CD4-positive, alpha-beta memory T cell (primary cell): ENCODE results near the gene ERAP2. TPM values are rescaled to one million over a fixed set of nuclear protein-coding genes. Genes with fewer than 3 reads are reported as not detected.

Experiments used
- CTCF ChIA-PET: fragments of 350-600 bp; sonication (Branson Sonifier 250); formaldehyde crosslinking; loops from one replicate; lab custom pipeline; 2021; ENCODE audit warnings: inconsistent platforms; ENCODE audit not compliant: partially characterized antibody; lab: Charles Lee
- POLR2A ChIA-PET: fragments of 350-600 bp; sonication (Branson Sonifier 250); formaldehyde crosslinking; loops from one replicate; lab custom pipeline; 2021; ENCODE audit not compliant: partially characterized antibody; lab: Charles Lee
- DNase-seq, 5 donors: peaks; one replicate each; pipeline versions ENCODE4 v3.0.0 to v3.0.0-alpha.2; 2020 to 2022; ENCODE audit warnings: mixed read lengths in 1 of 5
- H3K27ac ChIP-seq: one replicate; pipeline ENCODE4 v1.7.0; 2013; ENCODE audit warnings: low read depth, low read length
- H3K27me3 ChIP-seq: 2 replicates; pipeline ENCODE4 v1.7.0; 2013; ENCODE audit warnings: mild to moderate bottlenecking, low read length, moderate library complexity; ENCODE audit not compliant: insufficient read depth
- H3K36me3 ChIP-seq: 2 replicates; pipeline ENCODE4 v1.7.0; 2013; ENCODE audit warnings: mild to moderate bottlenecking, low read length, moderate library complexity; ENCODE audit not compliant: insufficient read depth
- H3K4me1 ChIP-seq: 2 replicates; pipeline ENCODE4 v1.7.0; 2013; ENCODE audit warnings: mild to moderate bottlenecking, low read length, moderate library complexity; ENCODE audit not compliant: insufficient read depth
- H3K4me3 ChIP-seq, 2 donors: one replicate each; pipeline ENCODE4 v1.7.0; 2013; ENCODE audit warnings: low read length in 2 of 2, mild to moderate bottlenecking in 1 of 2
- H3K9me3 ChIP-seq, 2 donors: one replicate each; pipeline ENCODE4 v1.7.0; 2013; ENCODE audit warnings: low read length in 2 of 2, control low read depth in 1 of 2; ENCODE audit not compliant: control insufficient read depth in 1 of 2
- H3K27ac Mint-ChIP-seq, 7 donors: one replicate each; pipeline ENCODE4 v1.8.0; 2020 to 2021; ENCODE audit warnings: mixed read lengths in 7 of 7, mild to moderate bottlenecking in 6 of 7, inconsistent platforms in 3 of 7, moderate library complexity in 3 of 7
- H3K27me3 Mint-ChIP-seq, 2 donors: one replicate each; pipeline ENCODE4 v1.8.0; 2020 to 2021; ENCODE audit warnings: mixed read lengths in 2 of 2
- H3K36me3 Mint-ChIP-seq, 2 donors: one replicate each; pipeline ENCODE4 v1.8.0; 2020 to 2021; ENCODE audit warnings: mixed read lengths in 2 of 2, inconsistent platforms in 1 of 2, mild to moderate bottlenecking in 1 of 2
- H3K4me1 Mint-ChIP-seq, 4 donors: one replicate each; pipeline ENCODE4 v1.8.0; 2020 to 2021; ENCODE audit warnings: mixed read lengths in 4 of 4, mild to moderate bottlenecking in 1 of 4
- H3K4me3 Mint-ChIP-seq, 8 donors: one replicate each; pipeline ENCODE4 v1.8.0; 2020 to 2021; ENCODE audit warnings: mixed read lengths in 8 of 8, mild to moderate bottlenecking in 7 of 8, moderate library complexity in 6 of 8, inconsistent platforms in 3 of 8
- H3K9me3 Mint-ChIP-seq, 8 donors: one replicate each; pipeline ENCODE4 v1.8.0; 2020 to 2021; ENCODE audit warnings: mixed read lengths in 8 of 8, mild to moderate bottlenecking in 5 of 8, inconsistent platforms in 3 of 8, moderate library complexity in 1 of 8
- intact Hi-C: fragments of 100-400 bp; cut with micrococcal nuclease; formaldehyde crosslinking; loops from one replicate; pipeline ENCODE4 v1.15.1; 2023
- polyA plus RNA-seq, 2 donors: library from polyadenylated mRNA; unstranded; fragments of 300-500 nt; fragmentation: Illumina TruSeq; gene quantifications; one replicate each; pipeline ENCODE4 v1.2.3, GENCODE V29; 2021
- total RNA-seq, 2 experiments: library from RNA; stranded (reverse); gene quantifications; one replicate each; pipeline ENCODE4 v1.2.3, GENCODE V29; 2021

The ERAP2 gene
- total and polyA plus RNA-seq, 4 experiments from 2014 or later = 4.7 to 112 (median 109) TPM

- Histone ChIP-seq H3K27ac (no peak overlapping the region), H3K4me1 (peaks cover 9% of the 10 kb centered on the region), H3K36me3 (peaks cover 12% of the 10 kb centered on the region), H3K9me3 (no peaks in the 10 kb centered on the region), H3K27me3 (no peaks in the 10 kb centered on the region), H3K4me3 (no peak overlapping the region)
- H3K27me3 Mint-ChIP-seq = no peaks in the 10 kb centered on the region
- no peak overlapping the region for H3K4me3 Mint-ChIP-seq
- H3K4me1 Mint-ChIP-seq = peaks cover 8 to 22% (median 10%) of the 10 kb centered on the region in 4 donors
- intact Hi-C loops = loop anchor here (2.0 kb wide), 1 partner anchor 17 kb away; no protein-coding TSS in a partner anchor
- ChIA-PET POLR2A (no interaction called here), CTCF (no interaction called here)
- no peaks in the 10 kb centered on the region for H3K9me3 Mint-ChIP-seq
- H3K27ac Mint-ChIP-seq = peak overlapping the region in 1 of 7 donors; percentile 83
- peaks cover 31 to 55% of the 10 kb centered on the region in 2 donors for H3K36me3 Mint-ChIP-seq
- no peak for DNase-seq
Observed at GRCh38 chr5:96919754-96920197, 43.5 kb downstream of the ERAP2 start.

GRCh38 chr5:96920744-96921355 lies 44.5 kb downstream of the ERAP2 start:
- peaks cover 12% of the 10 kb centered on the region for H3K36me3 ChIP-seq
- no peak overlapping the region for H3K4me3 ChIP-seq
- H3K27me3 Mint-ChIP-seq = no peaks in the 10 kb centered on the region
- peak overlapping the region in 1 of 8 donors; percentile 25 for H3K4me3 Mint-ChIP-seq
- no peak for DNase-seq
- peak overlapping the region in 6 of 7 donors; percentile 38 to 89 (median 82) for H3K27ac Mint-ChIP-seq
- POLR2A ChIA-PET = no interaction called here
- intact Hi-C loops = no loop called here
- peaks cover 31 to 54% of the 10 kb centered on the region in 2 donors for H3K36me3 Mint-ChIP-seq
- H3K9me3 Mint-ChIP-seq = no peaks in the 10 kb centered on the region
- CTCF ChIA-PET = no interaction called here
- no peaks in the 10 kb centered on the region for H3K27me3 ChIP-seq
- peaks cover 12 to 22% (median 13%) of the 10 kb centered on the region in 4 donors for H3K4me1 Mint-ChIP-seq
- H3K4me1 ChIP-seq = peaks cover 9% of the 10 kb centered on the region
- H3K9me3 ChIP-seq = no peaks in the 10 kb centered on the region
- H3K27ac ChIP-seq = no peak overlapping the region

DNA sequence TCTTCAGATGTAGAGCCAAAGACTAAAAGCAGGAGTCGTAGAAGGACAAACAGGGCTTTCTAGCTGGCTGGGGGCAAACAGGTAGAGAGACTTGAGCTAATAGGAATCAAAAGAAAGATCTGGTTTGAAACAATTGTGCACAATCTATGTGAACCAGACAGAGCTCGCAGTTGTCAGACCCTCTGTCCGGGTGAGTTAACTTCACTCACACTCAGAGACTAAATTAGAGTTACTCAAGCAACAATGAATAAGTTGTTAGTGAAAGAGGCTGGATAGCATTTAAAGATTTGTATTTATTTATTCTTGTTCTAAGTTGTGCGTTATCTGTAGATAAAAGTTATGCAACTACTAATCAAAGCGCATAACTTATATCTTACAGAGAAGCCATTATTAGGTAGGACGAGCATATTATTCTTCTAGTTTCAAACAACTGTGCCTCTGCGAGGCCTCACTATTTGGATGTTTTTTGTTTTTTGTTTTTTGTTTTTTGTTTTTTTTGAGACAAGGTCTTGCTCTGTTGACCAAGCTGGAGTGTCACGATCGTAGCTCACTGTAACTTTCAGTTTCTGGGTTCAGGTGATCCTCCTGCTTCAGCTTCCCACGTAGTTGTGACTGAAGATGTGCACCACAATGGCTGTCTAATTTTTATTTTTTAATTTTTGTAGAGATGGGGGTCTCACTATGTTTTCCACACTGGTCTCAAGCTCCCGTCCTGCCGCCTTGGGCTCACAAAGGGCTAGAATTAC lies 46.4 kb downstream of the ERAP2 start:
- POLR2A ChIA-PET = interaction anchor here (2.6 kb wide), 1 partner anchor 14 kb away, joined by 13 read pairs; the partner anchor contains the start of gene LNPEP
- intact Hi-C loops = no loop called here

DNA sequence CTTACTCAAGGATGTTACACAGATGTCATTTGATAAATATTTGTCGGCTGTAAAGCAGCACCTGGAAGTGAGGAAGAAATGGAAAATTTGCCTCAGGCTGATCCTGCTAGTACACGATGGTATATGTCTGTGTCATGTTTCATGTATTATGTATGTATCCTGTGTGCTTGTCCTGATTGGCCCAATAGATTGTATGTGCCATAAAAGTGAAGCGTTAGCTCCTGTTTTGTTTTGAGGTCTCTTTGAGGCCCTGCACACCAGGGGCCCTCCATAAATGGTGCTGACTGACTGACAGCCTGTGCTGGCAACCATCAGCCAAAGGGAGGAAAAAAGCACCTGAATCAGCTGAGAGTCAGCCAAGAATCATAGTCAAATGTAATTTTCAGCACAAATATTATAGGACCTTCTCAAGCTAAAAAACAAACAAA lies 47.7 kb downstream of the ERAP2 start:
- peaks cover 15 to 34% of the 10 kb centered on the region in 2 donors for H3K36me3 Mint-ChIP-seq
- H3K4me3 Mint-ChIP-seq = peak overlapping the region in 3 of 8 donors; percentile 5 to 40 (median 40)
- Histone ChIP-seq H3K27ac (peak overlapping the region; percentile 2), H3K4me3 (no peak overlapping the region), H3K27me3 (no peaks in the 10 kb centered on the region), H3K4me1 (peaks cover 9% of the 10 kb centered on the region), H3K9me3 (no peaks in the 10 kb centered on the region), H3K36me3 (no peaks in the 10 kb centered on the region)
- ChIA-PET POLR2A (interaction anchor here (0.8 to 2.6 kb wide), 5 partner anchors 10 to 39 kb away, joined by 3 to 13 read pairs (median 4); partner anchors contain the start of gene LNPEP), CTCF (interaction anchor here (0.7 to 1.6 kb wide), 7 partner anchors 9 to 278 kb away, joined by 3 to 13 read pairs (median 4); no protein-coding TSS in a partner anchor)
- peak overlapping the region; percentile 51 to 90 (median 86) for H3K27ac Mint-ChIP-seq
- H3K9me3 Mint-ChIP-seq = no peaks in the 10 kb centered on the region
- intact Hi-C loops = loop anchor here (1.0 kb wide), 1 partner anchor 10 kb away; no protein-coding TSS in a partner anchor
- peaks cover 13 to 28% (median 20%) of the 10 kb centered on the region in 4 donors for H3K4me1 Mint-ChIP-seq
- no peaks in the 10 kb centered on the region for H3K27me3 Mint-ChIP-seq
- DNase-seq = peak in 1 of 5 donors; percentile 13

More for the DNA sequence above, 46.4 kb downstream of the ERAP2 start:
- Mint-ChIP-seq H3K9me3 (no peaks in the 10 kb centered on the region), H3K27me3 (no peaks in the 10 kb centered on the region), H3K36me3 (peaks cover 21 to 45% of the 10 kb centered on the region in 2 donors), H3K27ac (peak overlapping the region in 5 of 7 donors; percentile 21 to 83 (median 68)), H3K4me3 (peak overlapping the region in 4 of 8 donors; percentile 18 to 46 (median 38)), H3K4me1 (peaks cover 12 to 22% (median 16%) of the 10 kb centered on the region in 4 donors)
- Histone ChIP-seq H3K36me3 (peaks cover 7% of the 10 kb centered on the region), H3K4me3 (no peak overlapping the region), H3K27me3 (no peaks in the 10 kb centered on the region), H3K27ac (no peak overlapping the region), H3K4me1 (peaks cover 9% of the 10 kb centered on the region), H3K9me3 (no peaks in the 10 kb centered on the region)
- DNase-seq = no peak
- CTCF ChIA-PET = interaction anchor here (0.9 to 1.6 kb wide), 4 partner anchors 23 to 54 kb away, joined by 3 to 4 read pairs (median 3); no protein-coding TSS in a partner anchor

- Mint-ChIP-seq H3K27me3 (no peaks in the 10 kb centered on the region), H3K4me1 (peaks cover 23 to 44% (median 32%) of the 10 kb centered on the region in 4 donors), H3K9me3 (no peaks in the 10 kb centered on the region), H3K4me3 (no peak overlapping the region), H3K36me3 (peaks cover 7 to 25% of the 10 kb centered on the region in 2 donors), H3K27ac (peak overlapping the region in 4 of 7 donors; percentile 4 to 68 (median 44))
- CTCF ChIA-PET = interaction anchor here (2.2 kb wide), 1 partner anchor 57 kb away, joined by 9 read pairs; no protein-coding TSS in a partner anchor
- Histone ChIP-seq H3K9me3 (no peaks in the 10 kb centered on the region), H3K4me3 (no peak overlapping the region), H3K36me3 (no peaks in the 10 kb centered on the region), H3K27me3 (no peaks in the 10 kb centered on the region), H3K4me1 (peaks cover 24% of the 10 kb centered on the region), H3K27ac (no peak overlapping the region)
- intact Hi-C loops = no loop called here
- no peak for DNase-seq
- POLR2A ChIA-PET = interaction anchor here (1.1 kb wide), 1 partner anchor 10 kb away, joined by 6 read pairs; the partner anchor contains the start of gene LNPEP
Observed at GRCh38 chr5:96926276-96926675, 50.0 kb downstream of the ERAP2 start.

DNA sequence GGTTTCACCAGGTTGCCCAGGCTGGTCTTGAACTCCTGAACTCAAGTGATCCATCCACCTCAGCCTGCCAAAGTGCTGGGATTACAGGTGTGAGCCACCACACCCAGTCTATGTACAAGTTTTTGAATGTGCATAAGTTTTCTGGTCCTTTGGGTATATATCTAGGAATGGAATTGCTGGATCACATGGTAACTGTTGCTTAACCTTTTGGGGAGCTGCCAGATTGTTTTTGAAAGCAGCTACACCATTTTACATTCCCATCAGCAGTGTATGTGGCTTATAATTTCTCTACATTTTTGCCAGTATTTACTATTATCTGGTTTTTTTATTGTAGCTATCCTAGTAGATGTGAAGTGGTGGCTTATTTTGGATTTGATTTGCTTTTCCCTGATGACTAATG lies 50.7 kb downstream of the ERAP2 start:
- Histone ChIP-seq H3K4me1 (peaks cover 31% of the 10 kb centered on the region), H3K4me3 (no peak overlapping the region), H3K27me3 (no peaks in the 10 kb centered on the region), H3K36me3 (no peaks in the 10 kb centered on the region), H3K9me3 (no peaks in the 10 kb centered on the region), H3K27ac (no peak overlapping the region)
- no peaks in the 10 kb centered on the region for H3K9me3 Mint-ChIP-seq
- intact Hi-C loops = no loop called here
- no peak for DNase-seq
- POLR2A ChIA-PET = interaction anchor here (1.1 kb wide), 1 partner anchor 9 kb away, joined by 6 read pairs; the partner anchor contains the start of gene LNPEP
- peaks cover 7 to 22% of the 10 kb centered on the region in 2 donors for H3K36me3 Mint-ChIP-seq
- H3K27me3 Mint-ChIP-seq = no peaks in the 10 kb centered on the region
- CTCF ChIA-PET = interaction anchor here (1.5 to 2.2 kb wide), 2 partner anchors 31 to 58 kb away, joined by 3 to 9 read pairs; no protein-coding TSS in a partner anchor
- peaks cover 30 to 52% (median 39%) of the 10 kb centered on the region in 4 donors for H3K4me1 Mint-ChIP-seq
- no peak overlapping the region for H3K4me3 Mint-ChIP-seq
- no peak overlapping the region for H3K27ac Mint-ChIP-seq
